KOPT-K1 (cell line): ENCODE results near the gene PAPPA2.
"Not testable (repeated sequence)": the region's sequence is repeated elsewhere in the genome, so short reads cannot be mapped to it uniquely, and the experiment has no call there.

Source experiments
- H3K27ac ChIP-seq: fragments of 200-600 bp; sonication (generic); 2 replicates; pipeline ENCODE4 v1.5.1; 2016; ENCODE audit warnings: antibody characterized with exemption, mild to moderate bottlenecking, low read depth, low read length; ENCODE audit not compliant: poor library complexity, severe bottlenecking
- H3K36me3 ChIP-seq: fragments of 200-600 bp; sonication (generic); 2 replicates; pipeline ENCODE4 v1.5.1; 2017; ENCODE audit warnings: antibody characterized with exemption, mild to moderate bottlenecking, low read length, moderate library complexity; ENCODE audit not compliant: insufficient read depth
- H3K9me3 ChIP-seq: fragments of 200-600 bp; sonication (generic); 2 replicates; pipeline ENCODE4 v1.5.1; 2017; ENCODE audit warnings: antibody characterized with exemption, low read length, mild to moderate bottlenecking; ENCODE audit not compliant: insufficient read depth, poor library complexity, severe bottlenecking

PAPPA2 gene

GRCh38 chr1:176754676-176755075, 291.7 kb downstream of the PAPPA2 start:
- no peaks in the 10 kb centered on the region for H3K36me3 ChIP-seq
- H3K9me3 ChIP-seq, result no peaks in the 10 kb centered on the region
- no peak overlapping the region for H3K27ac ChIP-seq

- H3K36me3 ChIP-seq, H3K9me3 ChIP-seq, H3K27ac ChIP-seq: not testable (repeated sequence)
Observed at GRCh38 chr1:176756817-176757216, 293.8 kb downstream of the PAPPA2 start.

- Histone ChIP-seq H3K9me3 (no peaks in the 10 kb centered on the region), H3K27ac (no peak overlapping the region), H3K36me3 (no peaks in the 10 kb centered on the region)
Observed at GRCh38 chr1:176765608-176766007, 302.6 kb downstream of the PAPPA2 start.

- no peaks in the 10 kb centered on the region for H3K36me3 ChIP-seq
- H3K9me3 ChIP-seq, result no peaks in the 10 kb centered on the region
- H3K27ac ChIP-seq, result no peak overlapping the region
Observed at GRCh38 chr1:176766779-176767178, 303.8 kb downstream of the PAPPA2 start.

- no peaks in the 10 kb centered on the region for H3K36me3 ChIP-seq
- no peaks in the 10 kb centered on the region for H3K9me3 ChIP-seq
- no peak overlapping the region for H3K27ac ChIP-seq
Observed at GRCh38 chr1:176767714-176768136, 304.8 kb downstream of the PAPPA2 start.

GRCh38 chr1:176768532-176768931, 305.6 kb downstream of the PAPPA2 start:
- no peaks in the 10 kb centered on the region for H3K36me3 ChIP-seq
- no peaks in the 10 kb centered on the region for H3K9me3 ChIP-seq

GRCh38 chr1:176770066-176770465, 307.1 kb downstream of the PAPPA2 start:
- Histone ChIP-seq H3K27ac (no peak overlapping the region), H3K9me3 (no peaks in the 10 kb centered on the region), H3K36me3 (no peaks in the 10 kb centered on the region)

More at GRCh38 chr1:176768532-176768931, 305.6 kb downstream of the PAPPA2 start:
- H3K27ac ChIP-seq, result no peak overlapping the region

GRCh38 chr1:176773038-176773437, 310.1 kb downstream of the PAPPA2 start:
- Histone ChIP-seq H3K27ac (no peak overlapping the region), H3K9me3 (no peaks in the 10 kb centered on the region), H3K36me3 (no peaks in the 10 kb centered on the region)

GRCh38 chr1:176774224-176774623, 311.2 kb downstream of the PAPPA2 start:
- no peak overlapping the region for H3K27ac ChIP-seq

GRCh38 chr1:176775378-176775777, 312.4 kb downstream of the PAPPA2 start:
- H3K9me3 ChIP-seq, result no peaks in the 10 kb centered on the region

More at GRCh38 chr1:176774224-176774623, 311.2 kb downstream of the PAPPA2 start:
- Histone ChIP-seq H3K36me3 (no peaks in the 10 kb centered on the region), H3K9me3 (no peaks in the 10 kb centered on the region)

GRCh38 chr1:176775996-176776395, 313.0 kb downstream of the PAPPA2 start:
- Histone ChIP-seq H3K9me3 (no peaks in the 10 kb centered on the region), H3K27ac (no peak overlapping the region), H3K36me3 (no peaks in the 10 kb centered on the region)

More at GRCh38 chr1:176775378-176775777, 312.4 kb downstream of the PAPPA2 start:
- Histone ChIP-seq H3K27ac (no peak overlapping the region), H3K36me3 (no peaks in the 10 kb centered on the region)

- H3K9me3 ChIP-seq, result no peaks in the 10 kb centered on the region
- H3K27ac ChIP-seq, result no peak overlapping the region
- no peaks in the 10 kb centered on the region for H3K36me3 ChIP-seq
Observed at GRCh38 chr1:176778056-176778455, 315.1 kb downstream of the PAPPA2 start.

GRCh38 chr1:176779992-176780328, 317.0 kb downstream of the PAPPA2 start:
- Histone ChIP-seq H3K27ac (no peak overlapping the region), H3K36me3 (no peaks in the 10 kb centered on the region), H3K9me3 (no peaks in the 10 kb centered on the region)

GRCh38 chr1:176783309-176783708, 320.3 kb downstream of the PAPPA2 start:
- no peaks in the 10 kb centered on the region for H3K36me3 ChIP-seq
- H3K9me3 ChIP-seq, result no peaks in the 10 kb centered on the region
- no peak overlapping the region for H3K27ac ChIP-seq

GRCh38 chr1:176785056-176785455, 322.1 kb downstream of the PAPPA2 start:
- H3K36me3 ChIP-seq, result no peaks in the 10 kb centered on the region
- no peak overlapping the region for H3K27ac ChIP-seq
- H3K9me3 ChIP-seq, result no peaks in the 10 kb centered on the region

GRCh38 chr1:176785791-176786190, 322.8 kb downstream of the PAPPA2 start:
- Histone ChIP-seq H3K36me3 (no peaks in the 10 kb centered on the region), H3K27ac (no peak overlapping the region), H3K9me3 (no peaks in the 10 kb centered on the region)

GRCh38 chr1:176786274-176786673, 323.3 kb downstream of the PAPPA2 start:
- H3K27ac ChIP-seq, result no peak overlapping the region
- H3K36me3 ChIP-seq, result no peaks in the 10 kb centered on the region
- H3K9me3 ChIP-seq, result no peaks in the 10 kb centered on the region
